ENCODE data around the gene CROCC. TPM values are rescaled to one million over a fixed set of nuclear protein-coding genes. Genes with fewer than 3 reads are reported as not detected.

The CROCC gene
- total RNA-seq, 1 experiment from 2014 or later = 21.7 TPM

- DNase-seq (ENCODE audit: low read depth in 1 of 2, low spot score in 2 of 2) = no peak
- no peak overlapping the region for H3K4me3 ChIP-seq
- no peaks in the 10 kb centered on the region for H3K27me3 ChIP-seq (replicated peaks)
- H3K4me1 ChIP-seq (replicated peaks) = peaks cover 14% of the 10 kb centered on the region
- H3K9me3 ChIP-seq (replicated peaks) = no peaks in the 10 kb centered on the region
- no peak overlapping the region for H3K27ac ChIP-seq
- no peaks in the 10 kb centered on the region for H3K36me3 ChIP-seq
Observed at GRCh38 chr1:16969057-16969611, 47.4 kb downstream of the CROCC start.

- Histone ChIP-seq H3K36me3 (no peaks in the 10 kb centered on the region), H3K9me3 (replicated peaks) (no peaks in the 10 kb centered on the region), H3K4me3 (no peak overlapping the region), H3K27me3 (replicated peaks) (no peaks in the 10 kb centered on the region), H3K4me1 (replicated peaks) (peaks cover 14% of the 10 kb centered on the region), H3K27ac (no peak overlapping the region)
- no peak for DNase-seq (ENCODE audit: low read depth in 1 of 2, low spot score in 2 of 2)
Observed at GRCh38 chr1:16969651-16970050, 47.9 kb downstream of the CROCC start.

GRCh38 chr1:16970132-16970910 lies 48.6 kb downstream of the CROCC start:
- DNase-seq (ENCODE audit: low read depth in 1 of 2, low spot score in 2 of 2) = no peak
- no peak overlapping the region for H3K4me3 ChIP-seq

DNA sequence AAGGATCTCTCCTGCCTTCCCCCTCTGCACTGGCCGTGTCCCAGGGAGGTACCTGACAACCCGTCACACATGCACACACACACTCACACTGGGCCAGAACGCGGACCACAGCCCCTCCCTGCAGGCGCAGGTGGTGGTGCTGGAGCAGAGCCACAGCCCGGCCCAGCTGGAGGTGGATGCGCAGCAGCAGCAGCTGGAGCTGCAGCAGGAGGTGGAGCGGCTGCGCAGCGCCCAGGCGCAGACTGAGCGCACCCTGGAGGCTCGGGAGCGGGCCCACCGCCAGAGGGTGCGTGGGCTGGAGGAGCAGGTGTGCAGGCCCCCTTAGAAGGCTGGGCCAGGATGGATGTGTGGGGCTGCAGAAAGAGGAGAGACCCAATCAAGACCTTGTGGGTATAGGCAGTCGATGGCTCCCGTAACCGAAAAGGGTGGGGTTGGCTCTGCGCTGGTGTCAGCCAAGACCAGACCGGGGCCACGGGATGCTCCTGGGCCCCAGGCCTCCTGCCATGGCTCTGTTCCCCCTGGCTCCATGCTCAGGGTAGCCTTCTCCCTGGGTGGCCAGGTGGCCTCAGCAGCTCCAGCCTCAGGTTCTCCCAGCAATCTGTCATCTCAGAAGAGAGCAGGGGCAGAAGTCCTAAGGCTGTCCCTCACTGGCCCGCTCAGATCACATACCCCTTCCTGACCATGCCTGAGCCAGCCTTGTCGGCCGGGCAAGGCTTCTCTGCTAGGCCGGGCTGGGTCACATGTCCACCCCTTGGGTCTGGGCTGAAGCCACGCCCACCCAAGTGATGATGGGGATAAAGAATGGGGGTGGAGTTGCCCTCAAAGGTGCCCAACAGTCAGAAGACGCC lies 49.8 kb downstream of the CROCC start:
- DNase-seq (ENCODE audit: low read depth in 1 of 2, low spot score in 2 of 2) = no peak
- no peak overlapping the region for H3K4me3 ChIP-seq
- no peak overlapping the region for H3K27ac ChIP-seq
- no peaks in the 10 kb centered on the region for H3K27me3 ChIP-seq (replicated peaks)
- no peaks in the 10 kb centered on the region for H3K9me3 ChIP-seq (replicated peaks)
- H3K4me1 ChIP-seq (replicated peaks) = peaks cover 14% of the 10 kb centered on the region
- no peaks in the 10 kb centered on the region for H3K36me3 ChIP-seq

More at GRCh38 chr1:16970132-16970910, 48.6 kb downstream of the CROCC start:
- Histone ChIP-seq H3K4me1 (replicated peaks) (peaks cover 14% of the 10 kb centered on the region), H3K36me3 (no peaks in the 10 kb centered on the region), H3K9me3 (replicated peaks) (no peaks in the 10 kb centered on the region), H3K27ac (no peak overlapping the region), H3K27me3 (replicated peaks) (no peaks in the 10 kb centered on the region)

DNA sequence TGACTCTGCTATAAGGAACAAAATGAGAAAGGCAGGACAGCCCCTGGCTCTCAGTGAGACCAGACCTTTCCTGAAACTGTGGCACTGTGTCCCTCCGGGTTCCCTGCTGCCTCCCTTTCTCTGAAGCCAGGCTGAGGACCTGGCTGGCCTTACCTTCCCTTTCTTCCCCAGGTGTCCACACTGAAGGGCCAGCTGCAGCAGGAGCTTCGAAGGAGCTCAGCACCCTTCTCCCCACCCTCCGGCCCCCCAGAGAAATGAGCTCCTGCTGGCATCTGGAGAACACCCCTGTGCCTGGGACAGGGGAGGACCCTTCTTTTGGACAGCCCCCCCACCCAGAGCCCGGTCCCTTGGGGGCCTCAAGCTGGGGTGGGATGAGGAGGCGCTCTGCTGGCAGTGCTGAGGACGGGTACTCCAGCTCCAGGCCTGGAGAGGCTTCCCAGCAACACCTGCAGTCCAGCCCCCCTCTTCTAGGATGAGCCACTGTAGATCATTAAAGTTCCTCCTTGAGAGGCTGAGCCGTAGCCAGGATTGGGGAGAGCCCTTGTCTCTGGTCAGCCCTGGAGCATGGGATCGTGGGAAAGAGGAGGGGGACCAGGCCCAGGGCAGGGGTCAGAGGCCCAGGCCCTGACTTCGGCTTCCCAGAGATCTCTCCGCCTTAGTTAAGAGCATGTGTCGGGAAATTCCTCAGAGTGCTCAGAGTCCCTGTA lies 50.6 kb downstream of the CROCC start:
- Histone ChIP-seq H3K9me3 (replicated peaks) (no peaks in the 10 kb centered on the region), H3K4me1 (replicated peaks) (peaks cover 10% of the 10 kb centered on the region), H3K4me3 (no peak overlapping the region), H3K36me3 (no peaks in the 10 kb centered on the region), H3K27ac (no peak overlapping the region), H3K27me3 (replicated peaks) (no peaks in the 10 kb centered on the region)
- peak in 1 of 2 experiments; percentile 31 for DNase-seq (ENCODE audit: low read depth in 1 of 2, low spot score in 2 of 2)

- peaks cover 4% of the 10 kb centered on the region; the same call in 1 of the 2 replicates for H3K4me1 ChIP-seq (replicated peaks)
- H3K4me3 ChIP-seq = no peak overlapping the region
- no peak overlapping the region for H3K27ac ChIP-seq
- no peaks in the 10 kb centered on the region for H3K9me3 ChIP-seq (replicated peaks)
- no peaks in the 10 kb centered on the region for H3K36me3 ChIP-seq
- DNase-seq (ENCODE audit: low read depth in 1 of 2, low spot score in 2 of 2) = no peak
- no peaks in the 10 kb centered on the region for H3K27me3 ChIP-seq (replicated peaks)
Observed at GRCh38 chr1:16973215-16973614, 51.5 kb downstream of the CROCC start.

- peaks cover 11% of the 10 kb centered on the region for H3K4me1 ChIP-seq (replicated peaks)
- no peak overlapping the region for H3K27ac ChIP-seq
- H3K9me3 ChIP-seq (replicated peaks) = no peaks in the 10 kb centered on the region
- no peaks in the 10 kb centered on the region for H3K27me3 ChIP-seq (replicated peaks)
- no peaks in the 10 kb centered on the region for H3K36me3 ChIP-seq
- DNase-seq (ENCODE audit: low read depth in 1 of 2, low spot score in 2 of 2) = no peak
- no peak overlapping the region for H3K4me3 ChIP-seq
Observed at GRCh38 chr1:16975211-16975610, 53.5 kb downstream of the CROCC start.

GRCh38 chr1:16975838-16976237 lies 54.1 kb downstream of the CROCC start:
- Histone ChIP-seq H3K27me3 (replicated peaks) (no peaks in the 10 kb centered on the region), H3K36me3 (no peaks in the 10 kb centered on the region), H3K4me1 (replicated peaks) (peaks cover 17% of the 10 kb centered on the region), H3K4me3 (no peak overlapping the region), H3K9me3 (replicated peaks) (no peaks in the 10 kb centered on the region), H3K27ac (no peak overlapping the region)
- no peak for DNase-seq (ENCODE audit: low read depth in 1 of 2, low spot score in 2 of 2)

GRCh38 chr1:16976966-16977365 lies 55.2 kb downstream of the CROCC start:
- Histone ChIP-seq H3K4me1 (replicated peaks) (peaks cover 23% of the 10 kb centered on the region), H3K27me3 (replicated peaks) (no peaks in the 10 kb centered on the region), H3K9me3 (replicated peaks) (no peaks in the 10 kb centered on the region), H3K27ac (no peak overlapping the region), H3K4me3 (no peak overlapping the region), H3K36me3 (no peaks in the 10 kb centered on the region)
- DNase-seq (ENCODE audit: low read depth in 1 of 2, low spot score in 2 of 2) = no peak

DNA sequence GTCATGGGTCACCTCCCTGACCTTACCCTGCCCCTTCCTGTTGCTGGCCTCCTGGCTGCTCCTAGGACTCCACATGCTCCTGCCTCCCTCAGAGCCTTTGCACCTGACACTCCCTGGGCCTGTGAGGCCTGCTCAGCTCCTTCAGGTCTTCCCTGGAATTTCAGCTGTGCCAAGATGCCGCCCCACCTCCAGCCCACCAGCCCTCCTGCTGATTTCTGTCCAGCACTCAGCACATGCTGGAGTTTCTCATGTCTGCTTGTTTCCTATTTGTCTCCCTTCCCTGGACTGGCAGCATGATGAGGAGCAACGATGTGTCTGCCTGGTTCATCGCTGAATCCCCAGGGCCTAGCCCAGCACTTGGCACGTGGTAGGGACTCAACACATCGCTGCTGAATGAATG lies 55.6 kb downstream of the CROCC start:
- Histone ChIP-seq H3K9me3 (replicated peaks) (no peaks in the 10 kb centered on the region), H3K27me3 (replicated peaks) (no peaks in the 10 kb centered on the region), H3K4me1 (replicated peaks) (peaks cover 23% of the 10 kb centered on the region), H3K27ac (no peak overlapping the region), H3K36me3 (no peaks in the 10 kb centered on the region), H3K4me3 (no peak overlapping the region)
- DNase-seq (ENCODE audit: low read depth in 1 of 2, low spot score in 2 of 2) = no peak

DNA sequence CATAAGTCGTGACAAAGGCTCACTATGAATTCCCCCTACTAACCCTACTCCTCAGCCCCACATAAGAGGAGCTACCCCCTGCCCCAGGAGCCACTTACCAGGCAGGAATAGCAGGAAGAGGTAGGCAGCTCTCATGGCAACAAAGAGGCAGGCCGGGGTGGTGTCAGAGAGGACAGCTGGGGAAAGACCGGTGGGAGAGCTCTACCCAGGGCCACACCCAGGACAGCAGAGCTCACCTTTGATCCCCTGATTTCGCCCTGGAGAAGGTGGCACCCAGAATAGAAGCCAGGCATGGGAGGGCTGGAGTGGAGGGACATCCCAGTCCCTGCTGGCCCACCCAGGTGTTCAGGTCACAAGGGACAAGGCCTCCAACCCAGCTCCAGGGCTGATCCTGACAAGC lies 56.4 kb downstream of the CROCC start:
- Histone ChIP-seq H3K4me1 (replicated peaks) (peaks cover 23% of the 10 kb centered on the region), H3K4me3 (no peak overlapping the region), H3K27ac (no peak overlapping the region), H3K36me3 (no peaks in the 10 kb centered on the region), H3K27me3 (replicated peaks) (no peaks in the 10 kb centered on the region), H3K9me3 (replicated peaks) (no peaks in the 10 kb centered on the region)
- no peak for DNase-seq (ENCODE audit: low read depth in 1 of 2, low spot score in 2 of 2)

DNA sequence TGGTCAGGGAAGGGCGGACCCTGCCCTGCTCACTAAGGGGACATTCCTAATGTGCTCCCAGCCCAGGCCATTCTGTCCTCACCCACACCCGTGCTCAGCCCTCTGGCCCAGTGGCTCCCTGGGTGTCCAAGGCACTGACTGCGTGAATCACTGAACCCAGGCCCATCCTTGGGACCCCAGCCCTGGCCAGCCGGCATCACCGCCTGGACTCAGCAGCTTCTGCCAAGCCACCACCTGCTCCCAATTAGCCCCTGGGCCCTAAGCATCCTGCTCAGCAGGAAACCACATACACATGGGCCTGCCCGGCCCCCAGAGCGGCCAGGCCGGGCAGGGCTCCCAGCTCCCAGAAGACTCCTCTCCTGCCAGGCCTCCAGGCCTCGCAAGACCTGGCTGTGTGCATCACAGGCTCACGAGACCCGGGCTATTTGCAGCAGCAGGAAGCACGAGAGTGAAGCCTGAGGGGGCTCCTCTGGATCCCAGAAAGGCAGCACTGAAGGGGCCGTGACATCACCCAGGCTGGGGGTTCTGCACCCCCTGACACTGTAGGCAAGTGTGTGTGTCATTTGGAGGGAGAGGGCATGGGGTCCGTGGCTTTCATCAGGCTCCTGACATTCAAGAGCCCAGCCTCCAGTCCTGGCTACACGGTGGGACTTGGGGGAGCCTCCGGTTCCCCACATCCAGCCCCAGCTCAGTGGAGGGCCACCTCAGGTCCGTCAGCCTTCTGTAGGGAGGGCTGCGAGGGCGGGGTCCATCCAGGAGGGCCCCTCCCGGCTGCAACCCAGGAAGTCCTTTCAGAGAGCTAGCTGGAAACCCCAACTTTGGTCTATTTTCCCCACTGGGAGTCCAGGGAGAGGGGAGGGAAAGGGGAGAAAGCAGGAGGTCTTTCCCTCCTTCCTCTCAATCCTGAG lies 57.1 kb downstream of the CROCC start:
- Histone ChIP-seq H3K27ac (no peak overlapping the region), H3K4me3 (no peak overlapping the region)
- DNase-seq (ENCODE audit: low read depth in 1 of 2, low spot score in 2 of 2) = no peak

More for the DNA sequence above, 57.1 kb downstream of the CROCC start:
- Histone ChIP-seq H3K27me3 (replicated peaks) (no peaks in the 10 kb centered on the region), H3K9me3 (replicated peaks) (no peaks in the 10 kb centered on the region), H3K36me3 (no peaks in the 10 kb centered on the region), H3K4me1 (replicated peaks) (peaks cover 23% of the 10 kb centered on the region)
